PC-3 (cell line): ENCODE measurements around the gene NDUFAF4. TPM values are rescaled to one million over a fixed set of nuclear protein-coding genes. Genes with fewer than 3 reads are reported as not detected.

Source experiments
- ATAC-seq: fragments of 200-7000 bp; cut with Tn5 transposase; 2 replicates; pipeline ENCODE4 v1.9.1; 2020; ENCODE audit warnings: mild to moderate bottlenecking, moderate library complexity
- Bru-seq: library from RNA; stranded (reverse); fragments of 400-500 nt; gene quantifications from one replicate; lab custom pipeline; 2021; lab: Mats Ljungman, UMichigan
- BruChase-seq, 2 experiments: library from RNA; stranded (reverse); fragments of 400-500 nt; gene quantifications; one replicate each; lab custom pipeline; 2021; lab: Mats Ljungman, UMichigan
- BruUV-seq: library from RNA; stranded (reverse); fragments of 400-500 nt; replicated peaks from 2 replicates; lab custom pipeline; 2021; lab: Mats Ljungman, UMichigan
- CTCF ChIA-PET: fragments of 300-600 bp; sonication (Branson Sonifier 250); formaldehyde crosslinking; loops from one replicate; lab custom pipeline; 2022; ENCODE audit warnings: antibody characterized with exemption; lab: Charles Lee
- POLR2A ChIA-PET: fragments of 300-600 bp; sonication (Branson Sonifier 250); formaldehyde crosslinking; loops from one replicate; lab custom pipeline; 2022; ENCODE audit warnings: antibody characterized with exemption; ENCODE audit not compliant: unreplicated experiment; lab: Charles Lee
- DNase-seq: peaks from one replicate; pipeline ENCODE4 v3.0.0-alpha.2; 2015
- H2AFZ ChIP-seq: fragments of 300-600 bp; sonication (generic); 2 replicates; pipeline ENCODE4 v1.6.0; 2016; ENCODE audit warnings: antibody characterized with exemption, low read length
- H3F3A ChIP-seq: fragments of 300-600 bp; sonication (generic); one replicate; pipeline ENCODE4 v1.6.0; 2017; ENCODE audit warnings: antibody characterized with exemption, low read length, control low read depth, mild to moderate bottlenecking; ENCODE audit not compliant: unreplicated experiment
- H3K27ac ChIP-seq: fragments of 300-600 bp; sonication (generic); 2 replicates; pipeline ENCODE4 v1.5.1; 2016; ENCODE audit warnings: mild to moderate bottlenecking, low read length
- H3K27me3 ChIP-seq: fragments of 300-600 bp; sonication (generic); 2 replicates; pipeline ENCODE4 v1.6.1; 2016; ENCODE audit warnings: low read length, mixed read lengths
- H3K36me3 ChIP-seq: fragments of 300-600 bp; sonication (generic); 2 replicates; pipeline ENCODE4 v1.6.1; 2016; ENCODE audit warnings: low read depth, mixed run types, low read length, mixed read lengths
- H3K4me1 ChIP-seq: fragments of 300-600 bp; sonication (generic); 2 replicates; pipeline ENCODE4 v1.5.1; 2016; ENCODE audit warnings: low read length; ENCODE audit not compliant: insufficient read depth
- H3K4me2 ChIP-seq: fragments of 300-600 bp; sonication (generic); 2 replicates; pipeline ENCODE4 v1.6.0; 2016; ENCODE audit warnings: low read length
- H3K4me3 ChIP-seq: fragments of 300-600 bp; sonication (generic); 2 replicates; pipeline ENCODE4 v1.5.1; 2016; ENCODE audit warnings: mild to moderate bottlenecking, low read length, mixed read lengths
- H3K79me2 ChIP-seq: fragments of 300-600 bp; sonication (generic); 2 replicates; pipeline ENCODE4 v1.6.1; 2017; ENCODE audit warnings: low read length, mixed read lengths
- H3K9ac ChIP-seq: fragments of 300-600 bp; sonication (generic); 2 replicates; pipeline ENCODE4 v1.6.0; 2016; ENCODE audit warnings: mild to moderate bottlenecking, low read length
- H3K9me2 ChIP-seq: fragments of 300-600 bp; sonication (generic); replicated peaks from 2 replicates; pipeline ENCODE4 v1.6.1; 2016; ENCODE audit warnings: mixed run types, low read length, mixed read lengths
- H3K9me3 ChIP-seq: fragments of 300-600 bp; sonication (generic); 2 replicates; pipeline ENCODE4 v1.6.1; 2016; ENCODE audit warnings: low read length, mixed read lengths
- H4K20me1 ChIP-seq: fragments of 300-600 bp; sonication (generic); 2 replicates; pipeline ENCODE4 v1.6.1; 2016; ENCODE audit warnings: low read length, mixed read lengths
- EZH2 ChIP-seq: fragments of 300-600 bp; sonication (generic); IDR thresholded peaks from one replicate; pipeline ENCODE4 v1.6.1; 2017; ENCODE audit warnings: antibody characterized with exemption, mild to moderate bottlenecking, low read length; ENCODE audit not compliant: unreplicated experiment
- EZH2phosphoT487 ChIP-seq: fragments of 300-600 bp; sonication (generic); IDR thresholded peaks from 2 replicates; pipeline ENCODE4 v1.6.1; 2018; ENCODE audit warnings: mild to moderate bottlenecking, antibody characterized with exemption, low read length, borderline replicate concordance
- intact Hi-C: fragments of 100-400 bp; cut with micrococcal nuclease; formaldehyde crosslinking; loops from 2 replicates; pipeline ENCODE4 v1.9.0; 2023
- long read RNA-seq: library from polyadenylated mRNA; unstranded; transcript quantifications from one replicate; pipeline ENCODE4 v2.0.0, GENCODE V29; 2021; ENCODE audit not compliant: unreplicated experiment
- total RNA-seq: library from RNA; depleted of rRNA; stranded (reverse); fragments of >200 nt; gene quantifications from 2 replicates; pipeline ENCODE4 v1.2.3, GENCODE V29; 2014; rRNA removed
- TF ChIP-seq, protein P1 (sequence below): fragments of 300-600 bp; sonication (generic); conservative IDR thresholded peaks from 2 replicates; pipeline ENCODE4 v1.5.1; 2017; ENCODE audit warnings: antibody characterized with exemption, low read depth, mild to moderate bottlenecking, low read length

Gene NDUFAF4
- 24.2 and 34.0 TPM in 2 replicates for total RNA-seq
- percentile 65 among the genes with signal in this experiment for Bru-seq, nascent RNA
- BruChase-seq, experiment 1, labeled RNA remaining after a 6-hour chase = percentile 84 among the genes with signal in this experiment
- percentile 70 among the genes with signal in this experiment for BruChase-seq, experiment 2, labeled RNA remaining after a 2-hour chase
- long read RNA-seq, transcript NDUFAF4-201 (3 exons, 2,399 nt) = major isoform, 18 of 22 reads
- long read RNA-seq, partial matches to known transcripts = 0 of 22 reads
- long read RNA-seq, other reads (novel, unspliced or antisense) = 1 of 22 reads

DNA sequence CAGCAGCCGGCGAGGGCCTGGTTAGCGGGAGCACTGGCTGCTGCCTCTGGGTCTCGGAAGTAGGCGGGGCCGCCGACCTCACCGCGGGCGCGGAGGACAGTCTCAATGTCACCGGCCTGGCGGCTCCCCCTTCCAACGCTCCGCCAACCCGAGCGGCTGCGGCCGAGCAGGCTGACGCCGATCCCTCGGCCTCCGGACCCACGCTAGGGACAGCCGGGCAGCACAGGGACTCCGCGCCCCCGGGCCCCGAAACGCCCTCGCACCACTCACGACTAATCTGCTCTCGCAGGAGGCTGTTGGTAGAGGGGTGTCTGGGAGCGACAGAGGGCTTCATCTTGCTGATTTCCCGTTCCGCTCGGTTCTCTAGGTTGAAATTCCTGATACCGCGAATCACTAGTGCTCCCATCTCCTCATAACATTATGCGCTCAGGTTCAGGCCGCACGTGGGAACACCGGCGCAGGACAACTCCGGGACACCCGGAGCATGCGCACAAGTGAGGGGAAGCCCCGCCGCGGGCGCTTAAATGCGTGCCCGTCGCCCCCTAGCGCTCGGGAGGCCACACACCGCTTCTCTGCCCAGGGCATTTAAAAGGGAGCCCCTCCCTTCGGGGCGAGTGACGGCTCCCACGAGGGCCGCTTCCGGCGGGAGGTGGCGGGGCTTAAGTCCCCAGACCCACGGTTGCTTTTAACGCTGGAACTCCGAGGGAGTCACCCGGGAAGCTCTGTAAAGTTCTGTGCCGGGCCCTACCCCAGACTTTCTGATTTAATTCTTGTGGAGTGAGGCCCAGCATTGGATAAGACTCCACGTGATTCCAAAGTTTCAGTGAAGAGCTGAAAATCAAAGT, at the start of gene NDUFAF4:
Gene NDUFAF4 (minus strand): TSS at position 496 of the 845 bp plus-strand sequence. CDS start 90 bp downstream, at position 406.
- Histone ChIP-seq H2AFZ (peak within 1 kb of the TSS; percentile 74), H3K4me3 (peak within 1 kb of the TSS; percentile 77), H4K20me1 (peaks cover 21% of the 10 kb centered on the region; the same call in 1 of the 2 replicates), H3K4me2 (peak within 1 kb of the TSS; percentile 77), H3K4me1 (peaks cover 17% of the 10 kb centered on the region), H3K79me2 (peaks cover 34% of the 10 kb centered on the region), H3K9me2 (no peaks in the 10 kb centered on the region), H3K27me3 (no peaks in the 10 kb centered on the region), H3K36me3 (peaks cover 14% of the 10 kb centered on the region), H3F3A (no peaks in the 10 kb centered on the region), H3K27ac (peak within 1 kb of the TSS; percentile 61), H3K9me3 (no peaks in the 10 kb centered on the region), H3K9ac (peak within 1 kb of the TSS; percentile 88)
- BruUV-seq = TSS peak; percentile 50
- TF ChIP-seq, protein P1, sequence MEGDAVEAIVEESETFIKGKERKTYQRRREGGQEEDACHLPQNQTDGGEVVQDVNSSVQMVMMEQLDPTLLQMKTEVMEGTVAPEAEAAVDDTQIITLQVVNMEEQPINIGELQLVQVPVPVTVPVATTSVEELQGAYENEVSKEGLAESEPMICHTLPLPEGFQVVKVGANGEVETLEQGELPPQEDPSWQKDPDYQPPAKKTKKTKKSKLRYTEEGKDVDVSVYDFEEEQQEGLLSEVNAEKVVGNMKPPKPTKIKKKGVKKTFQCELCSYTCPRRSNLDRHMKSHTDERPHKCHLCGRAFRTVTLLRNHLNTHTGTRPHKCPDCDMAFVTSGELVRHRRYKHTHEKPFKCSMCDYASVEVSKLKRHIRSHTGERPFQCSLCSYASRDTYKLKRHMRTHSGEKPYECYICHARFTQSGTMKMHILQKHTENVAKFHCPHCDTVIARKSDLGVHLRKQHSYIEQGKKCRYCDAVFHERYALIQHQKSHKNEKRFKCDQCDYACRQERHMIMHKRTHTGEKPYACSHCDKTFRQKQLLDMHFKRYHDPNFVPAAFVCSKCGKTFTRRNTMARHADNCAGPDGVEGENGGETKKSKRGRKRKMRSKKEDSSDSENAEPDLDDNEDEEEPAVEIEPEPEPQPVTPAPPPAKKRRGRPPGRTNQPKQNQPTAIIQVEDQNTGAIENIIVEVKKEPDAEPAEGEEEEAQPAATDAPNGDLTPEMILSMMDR = peak; percentile 79
- no peak for TF ChIP-seq EZH2phosphoT487
- TF ChIP-seq EZH2 = no peak
- CTCF ChIA-PET = interaction anchor here (0.6 to 1.7 kb wide), 3 partner anchors 33 to 259 kb away, joined by 3 to 5 read pairs (median 3); no protein-coding TSS in a partner anchor
- intact Hi-C loops = loop anchor here (2.0 to 10.0 kb wide), 2 partner anchors 271 to 353 kb away; no protein-coding TSS in a partner anchor
- ATAC-seq = peak; percentile 87
- peak; percentile 90 for DNase-seq
- POLR2A ChIA-PET = no interaction called here

DNA sequence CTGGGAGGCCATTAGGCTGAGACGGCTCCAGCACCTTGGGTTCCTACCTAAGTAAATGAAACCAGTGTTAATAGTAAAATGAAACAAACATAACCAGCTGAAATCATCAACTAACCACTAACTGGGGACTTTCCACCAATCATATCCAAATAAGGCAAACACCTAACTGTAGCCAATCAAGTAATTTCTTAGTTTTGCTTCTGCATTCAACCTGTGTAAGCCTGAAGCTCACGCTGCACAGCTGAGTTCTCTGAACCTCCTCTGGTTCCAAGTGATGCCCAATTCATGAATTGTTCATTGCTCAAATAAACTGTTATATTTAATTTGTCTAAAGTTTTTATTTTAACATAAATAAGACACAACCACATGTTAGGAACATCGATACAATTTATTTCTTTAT, 49.4 kb upstream of the NDUFAF4 start:
- TF ChIP-seq, protein P1 = no peak
- TF ChIP-seq EZH2 (no peak), EZH2phosphoT487 (no peak)
- H3K4me3 ChIP-seq = no peak overlapping the region
- ChIA-PET CTCF (no interaction called here), POLR2A (no interaction called here)
- no peaks in the 10 kb centered on the region for H3K9me3 ChIP-seq
- BruUV-seq = no TSS peak
- H3K36me3 ChIP-seq = no peaks in the 10 kb centered on the region
- no peaks in the 10 kb centered on the region for H3F3A ChIP-seq
- no peak overlapping the region for H3K9ac ChIP-seq
- no peaks in the 10 kb centered on the region for H3K4me1 ChIP-seq
- DNase-seq = no peak
- H3K27ac ChIP-seq = no peak overlapping the region
- no peaks in the 10 kb centered on the region for H3K9me2 ChIP-seq
- H3K79me2 ChIP-seq = no peaks in the 10 kb centered on the region
- no peak overlapping the region for H2AFZ ChIP-seq
- intact Hi-C loops = no loop called here
- H3K27me3 ChIP-seq = peaks cover 10% of the 10 kb centered on the region; the same call in 1 of the 2 replicates
- H4K20me1 ChIP-seq = no peaks in the 10 kb centered on the region
- no peak overlapping the region for H3K4me2 ChIP-seq
- ATAC-seq = no peak
